H1 (cell line): ENCODE results near the gene NKPD1. TPM values are rescaled to one million over a fixed set of nuclear protein-coding genes. Genes with fewer than 3 reads are reported as not detected.

Source experiments
- NRF1 ChIP-seq: IDR thresholded peaks from 2 replicates; pipeline ENCODE4 v1.6.1; 2011; ENCODE audit warnings: mild to moderate bottlenecking, low read depth, low read length, improper control_type of control experiment
- RFX5 ChIP-seq: IDR thresholded peaks from 2 replicates; pipeline ENCODE4 v1.6.1; 2011; ENCODE audit warnings: low read depth, low read length, improper control_type of control experiment, borderline replicate concordance
- SIN3A ChIP-seq, 2 experiments: IDR thresholded peaks in 1 of 2; conservative IDR thresholded peaks in 1 of 2; 2 replicates each; pipeline ENCODE4 v1.6.1; 2011 to 2012; ENCODE audit warnings: low read length in 2 of 2, improper control_type of control experiment in 1 of 2, low read depth in 1 of 2, mild to moderate bottlenecking in 1 of 2
- SUZ12 ChIP-seq: fragments of 200-600 bp; sonication (generic); IDR thresholded peaks from 2 replicates; pipeline ENCODE4 v1.6.1; 2012; ENCODE audit warnings: mild to moderate bottlenecking, inconsistent platforms, low read length, moderate library complexity, mixed read lengths
- TAF1 ChIP-seq: IDR thresholded peaks from 2 replicates; pipeline ENCODE4 v1.6.1; 2011; ENCODE audit warnings: mild to moderate bottlenecking, low read depth, low read length
- TBP ChIP-seq: IDR thresholded peaks from 2 replicates; pipeline ENCODE4 v1.6.1; 2011; ENCODE audit warnings: low read depth, low read length, improper control_type of control experiment
- polyA plus RNA-seq, 7 experiments: library from polyadenylated mRNA; depleted of rRNA in 3 of 7; stranded (reverse) in 5 of 7; unstranded in 2 of 7; fragments of >200 nt in 5 of 7; fragments of 200-250 nt in 2 of 7; gene quantifications; 1 replicate in 5 of 7; 2 replicates in 1 of 7; 4 replicates in 1 of 7; pipeline versions ENCODE4 v1.2.1 to v1.2.3, GENCODE V29; 2011 to 2013; ENCODE audit warnings: missing spikeins in 2 of 7, mixed read lengths in 2 of 7
- total RNA-seq: library from RNA; stranded (reverse); fragmentation: NEBNext Ultra II Directional; extraction: Animal tissue kit (Norgen Biotek cat#: 25700); gene quantifications from 2 replicates; pipeline ENCODE4 v1.2.1, GENCODE V29; 2021

The NKPD1 gene
- total and polyA plus RNA-seq, 2 of the 8 experiments (the other 6 are each of a cell fraction or from before 2014, with no cell fraction given), result 0.30 to 0.39 TPM

- TF ChIP-seq TBP, result no peak
- no peak for TF ChIP-seq SUZ12
- TF ChIP-seq NRF1, result no peak
- no peak for TF ChIP-seq SIN3A (conservative IDR thresholded peaks at IDR 0.05 in 1 of 2, IDR thresholded peaks at IDR 0.05 in 1 of 2; ENCODE audit: low read depth in 1 of 2, low read length in 2 of 2)
- no peak for TF ChIP-seq RFX5
- TF ChIP-seq TAF1, result no peak
These were observed 22.0 kb upstream of the NKPD1 start (continued) for GRCh38 chr19:45182758-45183157.
